Astrocyte (in vitro differentiated cells and primary cell): Measurements from ENCODE around the gene RB1.

Experiments
- EZH2 ChIP-seq: IDR thresholded peaks from 2 replicates; pipeline ENCODE4 v1.6.1; 2012; ENCODE audit warnings: mild to moderate bottlenecking, low read length, inconsistent platforms; ENCODE audit not compliant: insufficient read depth
- TF ChIP-seq, protein P1 (sequence below): IDR thresholded peaks from 2 replicates; pipeline ENCODE4 v1.5.1; 2011; ENCODE audit warnings: low read depth, mild to moderate bottlenecking, inconsistent platforms, low read length, moderate library complexity; ENCODE audit not compliant: insufficient read depth

DNA sequence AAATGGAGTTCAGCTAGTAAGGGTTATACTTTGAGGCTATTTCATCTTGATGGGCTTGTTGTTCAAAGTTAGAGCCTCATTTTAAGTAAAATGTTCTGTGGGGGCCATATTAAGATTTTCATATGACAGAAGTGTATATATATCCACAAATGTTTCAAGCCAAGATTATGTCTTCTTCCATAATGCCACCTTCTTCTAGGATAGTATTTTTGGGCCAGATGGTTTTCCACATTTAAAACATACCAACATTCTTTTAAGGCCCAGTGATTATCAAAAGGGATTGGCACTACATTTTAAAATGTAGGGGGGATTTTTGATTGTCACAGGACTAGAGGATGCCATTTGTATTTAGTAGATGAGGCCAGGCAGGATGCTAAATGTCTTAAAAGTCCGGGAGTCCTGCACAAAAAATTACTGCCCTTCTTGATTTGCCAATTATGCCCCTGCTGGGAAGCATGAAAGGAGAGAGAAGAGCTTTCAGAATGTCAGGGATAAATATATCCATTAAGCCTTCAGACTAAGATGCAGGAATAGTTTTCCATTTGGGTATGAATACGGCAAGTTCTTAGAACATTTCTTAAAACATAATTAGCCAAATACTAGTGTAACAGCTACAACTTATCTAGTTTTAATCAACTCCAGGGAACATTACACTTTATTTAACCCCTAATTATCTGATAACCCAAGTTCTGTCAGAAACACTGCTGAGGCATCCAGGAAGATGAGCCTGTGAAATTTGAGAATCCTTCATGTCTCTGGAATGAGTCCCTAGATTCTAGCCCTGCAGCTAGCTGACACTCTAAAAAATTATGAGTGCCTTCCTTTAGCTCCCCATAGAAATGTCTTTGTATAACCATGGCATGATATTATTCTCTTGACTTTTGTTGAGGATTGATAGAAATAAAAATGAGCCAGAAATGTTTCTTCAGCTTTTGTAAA lies 36.6 kb upstream of the RB1 start:
- TF ChIP-seq, protein P1, sequence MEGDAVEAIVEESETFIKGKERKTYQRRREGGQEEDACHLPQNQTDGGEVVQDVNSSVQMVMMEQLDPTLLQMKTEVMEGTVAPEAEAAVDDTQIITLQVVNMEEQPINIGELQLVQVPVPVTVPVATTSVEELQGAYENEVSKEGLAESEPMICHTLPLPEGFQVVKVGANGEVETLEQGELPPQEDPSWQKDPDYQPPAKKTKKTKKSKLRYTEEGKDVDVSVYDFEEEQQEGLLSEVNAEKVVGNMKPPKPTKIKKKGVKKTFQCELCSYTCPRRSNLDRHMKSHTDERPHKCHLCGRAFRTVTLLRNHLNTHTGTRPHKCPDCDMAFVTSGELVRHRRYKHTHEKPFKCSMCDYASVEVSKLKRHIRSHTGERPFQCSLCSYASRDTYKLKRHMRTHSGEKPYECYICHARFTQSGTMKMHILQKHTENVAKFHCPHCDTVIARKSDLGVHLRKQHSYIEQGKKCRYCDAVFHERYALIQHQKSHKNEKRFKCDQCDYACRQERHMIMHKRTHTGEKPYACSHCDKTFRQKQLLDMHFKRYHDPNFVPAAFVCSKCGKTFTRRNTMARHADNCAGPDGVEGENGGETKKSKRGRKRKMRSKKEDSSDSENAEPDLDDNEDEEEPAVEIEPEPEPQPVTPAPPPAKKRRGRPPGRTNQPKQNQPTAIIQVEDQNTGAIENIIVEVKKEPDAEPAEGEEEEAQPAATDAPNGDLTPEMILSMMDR: no peak
- no peak for TF ChIP-seq EZH2
